GM23248 (cell line): ENCODE data around the gene DGKB. TPM values are rescaled to one million over a fixed set of nuclear protein-coding genes. Genes with fewer than 3 reads are reported as not detected.

Experiments
- DNase-seq: peaks from one replicate; pipeline ENCODE4 v3.0.0-alpha.2; 2015
- H2AFZ ChIP-seq: fragments of 200-600 bp; sonication (generic); 2 replicates; pipeline ENCODE4 v1.6.1; 2016; ENCODE audit warnings: antibody characterized with exemption
- H3F3A ChIP-seq: fragments of 200-600 bp; sonication (generic); 2 replicates; pipeline ENCODE4 v1.6.1; 2016; ENCODE audit warnings: mild to moderate bottlenecking, antibody characterized with exemption, mixed run types; ENCODE audit not compliant: insufficient read depth
- H3K27ac ChIP-seq: fragments of 200-600 bp; sonication (generic); 2 replicates; pipeline ENCODE4 v1.5.1; 2016; ENCODE audit warnings: mild to moderate bottlenecking
- H3K27me3 ChIP-seq: fragments of 200-600 bp; sonication (generic); replicated peaks from 2 replicates; pipeline ENCODE4 v1.6.1; 2016; ENCODE audit warnings: mild to moderate bottlenecking; ENCODE audit not compliant: insufficient read depth
- H3K36me3 ChIP-seq: fragments of 200-600 bp; sonication (generic); 2 replicates; pipeline ENCODE4 v1.6.1; 2016; ENCODE audit warnings: low read depth, mild to moderate bottlenecking
- H3K4me1 ChIP-seq: fragments of 200-600 bp; sonication (generic); 2 replicates; pipeline ENCODE4 v1.6.1; 2016; ENCODE audit warnings: mild to moderate bottlenecking; ENCODE audit not compliant: insufficient read depth
- H3K4me2 ChIP-seq: fragments of 200-600 bp; sonication (generic); one replicate; pipeline ENCODE4 v1.6.1; 2016; ENCODE audit warnings: mild to moderate bottlenecking; ENCODE audit not compliant: unreplicated experiment
- H3K4me3 ChIP-seq: fragments of 200-600 bp; sonication (generic); 2 replicates; pipeline ENCODE4 v1.5.1; 2016; ENCODE audit warnings: mild to moderate bottlenecking
- H3K79me2 ChIP-seq: fragments of 200-600 bp; sonication (generic); 2 replicates; pipeline ENCODE4 v1.6.1; 2016; ENCODE audit warnings: mild to moderate bottlenecking; ENCODE audit not compliant: insufficient read depth
- H3K9ac ChIP-seq: fragments of 200-600 bp; sonication (generic); 2 replicates; pipeline ENCODE4 v1.6.1; 2016; ENCODE audit warnings: mild to moderate bottlenecking
- H3K9me2 ChIP-seq: fragments of 200-600 bp; sonication (generic); 2 replicates; pipeline ENCODE4 v1.6.1; 2016; ENCODE audit warnings: mixed run types, mild to moderate bottlenecking, moderate library complexity; ENCODE audit not compliant: insufficient read depth
- H3K9me3 ChIP-seq: fragments of 200-600 bp; sonication (generic); one replicate; pipeline ENCODE4 v1.6.1; 2017; ENCODE audit warnings: low read depth
- H4K20me1 ChIP-seq: fragments of 200-600 bp; sonication (generic); 2 replicates; pipeline ENCODE4 v1.6.0; 2016; ENCODE audit not compliant: insufficient read depth
- EZH2 ChIP-seq: fragments of 200-600 bp; sonication (generic); IDR thresholded peaks from 2 replicates; pipeline ENCODE4 v1.6.1; 2018; ENCODE audit warnings: antibody characterized with exemption, mild to moderate bottlenecking; ENCODE audit not compliant: insufficient read depth, poor library complexity, severe bottlenecking
- EZH2phosphoT487 ChIP-seq: fragments of 200-600 bp; sonication (generic); IDR thresholded peaks from 2 replicates; pipeline ENCODE4 v1.6.1; 2018; ENCODE audit warnings: antibody characterized with exemption, moderate library complexity, mild to moderate bottlenecking, low read depth; ENCODE audit not compliant: insufficient read depth
- WGBS, 2 experiments: methylation state at CpG; one replicate each; pipeline ENCODE4 v1.1.6; 2015 to 2017; ENCODE audit warnings: low lambda C conversion rate in 2 of 2, low coverage in 1 of 2; ENCODE audit errors: missing lambda C conversion rate in 2 of 2; 5-methylcytosine and 5-hydroxymethylcytosine counted together
- in situ Hi-C: fragments of 300-500 bp; cut with MboI; formaldehyde crosslinking; loops from 2 replicates; pipeline ENCODE4 v1.15.0; 2020
- polyA plus RNA-seq: library from polyadenylated mRNA; unstranded; fragments of >200 nt; fragmentation: Nextera tagmentation; extraction: Ambion mirVana; gene quantifications from 2 replicates; pipeline ENCODE4 v1.2.1, GENCODE V29; 2016
- total RNA-seq: library from RNA; depleted of rRNA; stranded (reverse); fragments of >200 nt; shearing (Covaris generic); gene quantifications from 2 replicates; pipeline ENCODE4 v1.2.3, GENCODE V29; 2014

Gene DGKB
- total and polyA plus RNA-seq, 2 experiments from 2014 or later = 0.65 to 1.7 TPM

DNA sequence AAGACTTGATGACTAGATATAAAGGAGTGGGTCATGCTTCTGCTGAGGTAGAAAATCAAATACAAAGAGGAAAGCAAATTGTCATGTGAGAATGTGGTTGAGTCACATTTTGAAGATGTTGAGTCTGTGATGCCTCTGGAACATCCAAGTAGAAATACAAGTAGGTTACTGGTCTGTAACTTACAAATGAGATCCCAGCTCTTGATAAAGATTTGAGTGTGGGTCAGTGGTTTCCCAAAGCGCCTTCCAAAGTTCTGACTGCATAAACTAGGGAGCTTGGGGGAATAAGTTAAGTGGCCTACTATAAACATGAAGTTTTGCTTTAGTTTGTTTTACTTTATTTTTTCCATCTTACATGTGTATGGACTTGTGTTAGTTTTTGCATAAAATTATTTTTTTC, 768.8 kb downstream of the DGKB start:
- TF ChIP-seq EZH2phosphoT487 (no peak), EZH2 (no peak)
- Histone ChIP-seq H3K4me3 (no peak overlapping the region), H3K4me2 (no peak overlapping the region), H3K4me1 (no peaks in the 10 kb centered on the region), H3K9me3 (no peaks in the 10 kb centered on the region), H4K20me1 (no peaks in the 10 kb centered on the region), H3K79me2 (no peaks in the 10 kb centered on the region), H3K27me3 (no peaks in the 10 kb centered on the region), H3K36me3 (no peaks in the 10 kb centered on the region), H3K27ac (no peak overlapping the region), H2AFZ (no peak overlapping the region), H3F3A (no peaks in the 10 kb centered on the region), H3K9me2 (no peaks in the 10 kb centered on the region), H3K9ac (no peak overlapping the region)
- WGBS, 2 experiments = 26 to 30% methylated on average over 1 of the region's 1 CpG
- in situ Hi-C loops = no loop called here
- no peak for DNase-seq

DNA sequence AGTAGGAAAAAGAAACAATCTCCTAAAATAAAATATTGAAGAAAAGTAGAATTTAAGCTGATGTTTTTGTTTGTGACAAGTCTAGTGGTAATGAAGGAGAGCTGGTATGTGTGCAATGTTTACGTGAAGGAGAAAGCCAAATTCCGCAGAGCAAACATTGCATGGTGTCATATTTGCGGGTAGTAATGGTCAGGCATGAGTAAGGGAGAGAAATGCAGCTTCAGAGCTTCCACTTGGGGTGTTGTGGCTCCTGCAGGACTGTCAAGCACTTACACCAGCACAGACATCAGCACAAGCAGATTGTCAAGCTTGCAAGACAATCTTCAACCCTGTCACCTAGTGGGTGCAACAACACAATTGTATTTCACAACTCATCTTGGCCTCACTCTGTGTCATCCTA, 776.6 kb downstream of the DGKB start:
- no peak for DNase-seq
- Histone ChIP-seq H4K20me1 (no peaks in the 10 kb centered on the region), H3K27me3 (no peaks in the 10 kb centered on the region), H3K9ac (no peak overlapping the region), H3F3A (no peaks in the 10 kb centered on the region), H3K27ac (no peak overlapping the region), H3K9me3 (no peaks in the 10 kb centered on the region), H3K4me3 (no peak overlapping the region), H2AFZ (no peak overlapping the region), H3K9me2 (no peaks in the 10 kb centered on the region), H3K79me2 (no peaks in the 10 kb centered on the region), H3K36me3 (no peaks in the 10 kb centered on the region), H3K4me2 (no peak overlapping the region), H3K4me1 (no peaks in the 10 kb centered on the region)
- 86 to 91% methylated on average over 3 of the region's 3 CpGs for WGBS, 2 experiments
- in situ Hi-C loops = no loop called here
- no peak for TF ChIP-seq EZH2
- TF ChIP-seq EZH2phosphoT487 = no peak

GRCh38 chr7:14124716-14125115, 777.8 kb downstream of the DGKB start:
- Histone ChIP-seq H3K27ac (no peak overlapping the region), H4K20me1 (no peaks in the 10 kb centered on the region), H3K36me3 (no peaks in the 10 kb centered on the region), H3K27me3 (no peaks in the 10 kb centered on the region), H3K4me1 (no peaks in the 10 kb centered on the region), H3F3A (no peaks in the 10 kb centered on the region), H3K9me3 (no peaks in the 10 kb centered on the region), H3K4me2 (no peak overlapping the region), H2AFZ (no peak overlapping the region), H3K9me2 (no peaks in the 10 kb centered on the region), H3K4me3 (no peak overlapping the region), H3K9ac (no peak overlapping the region), H3K79me2 (no peaks in the 10 kb centered on the region)
- WGBS, 2 experiments = 19% methylated on average over 2 of the region's 2 CpGs
- TF ChIP-seq EZH2 = no peak
- no peak for TF ChIP-seq EZH2phosphoT487
- in situ Hi-C loops = no loop called here
- no peak for DNase-seq

- Histone ChIP-seq H4K20me1 (no peaks in the 10 kb centered on the region), H3K9ac (no peak overlapping the region), H3K4me1 (no peaks in the 10 kb centered on the region), H3K9me3 (no peaks in the 10 kb centered on the region), H3K9me2 (no peaks in the 10 kb centered on the region), H3K36me3 (no peaks in the 10 kb centered on the region), H3K79me2 (no peaks in the 10 kb centered on the region), H2AFZ (no peak overlapping the region), H3K4me3 (no peak overlapping the region), H3F3A (no peaks in the 10 kb centered on the region), H3K27ac (no peak overlapping the region), H3K27me3 (no peaks in the 10 kb centered on the region), H3K4me2 (no peak overlapping the region)
- in situ Hi-C loops = no loop called here
- DNase-seq = no peak
- WGBS, 2 experiments = 13 to 15% methylated on average over 1 of the region's 1 CpG
- no peak for TF ChIP-seq EZH2phosphoT487
- TF ChIP-seq EZH2 = no peak
These were observed 778.6 kb downstream of the DGKB start for GRCh38 chr7:14123923-14124322.

DNA sequence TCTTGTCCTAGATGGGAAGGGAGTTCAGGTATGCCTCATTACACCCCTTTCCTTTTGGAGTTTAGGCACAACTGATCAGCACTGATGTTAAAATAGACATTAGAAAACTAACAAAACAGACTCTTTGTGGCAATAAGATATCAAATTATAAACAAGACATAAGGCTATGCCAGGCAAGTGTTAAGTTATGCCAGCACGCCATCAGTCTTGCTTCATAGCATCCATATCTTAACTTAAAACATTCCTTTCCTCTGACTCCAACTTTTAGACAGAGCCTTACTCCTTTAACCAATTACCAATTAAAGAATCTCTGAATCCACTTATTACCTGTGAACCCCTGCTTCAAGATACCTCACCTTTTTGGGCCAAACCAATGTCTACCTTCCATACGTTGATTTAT, 786.9 kb downstream of the DGKB start:
- TF ChIP-seq EZH2phosphoT487 (no peak), EZH2 (no peak)
- no peak overlapping the region for H3K4me2 ChIP-seq
- H3K4me3 ChIP-seq = no peak overlapping the region
- H3K9me2 ChIP-seq = no peaks in the 10 kb centered on the region
- no peak overlapping the region for H3K27ac ChIP-seq
- WGBS, 2 experiments = 51 to 54% methylated on average over 2 of the region's 2 CpGs
- H3K27me3 ChIP-seq = no peaks in the 10 kb centered on the region
- no peaks in the 10 kb centered on the region for H3F3A ChIP-seq
- no peaks in the 10 kb centered on the region for H3K79me2 ChIP-seq
- no peaks in the 10 kb centered on the region for H3K9me3 ChIP-seq
- H3K9ac ChIP-seq = no peak overlapping the region
- H2AFZ ChIP-seq = no peak overlapping the region
- DNase-seq = no peak
- no peaks in the 10 kb centered on the region for H3K4me1 ChIP-seq
- H4K20me1 ChIP-seq = no peaks in the 10 kb centered on the region
- no peaks in the 10 kb centered on the region for H3K36me3 ChIP-seq
- in situ Hi-C loops = no loop called here
